Activated CD8-positive, alpha-beta memory T cell treated with anti-CD3 and anti-CD28 coated beads, Interleukin-2, amount 50 U/mL, for 1 hour (primary cell): Measurements from ENCODE around the gene GPR37L1.

ENCODE experiments used
- DNase-seq: peaks from one replicate; pipeline ENCODE4 v3.0.0-alpha.2; 2020; ENCODE audit errors: extremely low read depth

Gene GPR37L1, protein sequence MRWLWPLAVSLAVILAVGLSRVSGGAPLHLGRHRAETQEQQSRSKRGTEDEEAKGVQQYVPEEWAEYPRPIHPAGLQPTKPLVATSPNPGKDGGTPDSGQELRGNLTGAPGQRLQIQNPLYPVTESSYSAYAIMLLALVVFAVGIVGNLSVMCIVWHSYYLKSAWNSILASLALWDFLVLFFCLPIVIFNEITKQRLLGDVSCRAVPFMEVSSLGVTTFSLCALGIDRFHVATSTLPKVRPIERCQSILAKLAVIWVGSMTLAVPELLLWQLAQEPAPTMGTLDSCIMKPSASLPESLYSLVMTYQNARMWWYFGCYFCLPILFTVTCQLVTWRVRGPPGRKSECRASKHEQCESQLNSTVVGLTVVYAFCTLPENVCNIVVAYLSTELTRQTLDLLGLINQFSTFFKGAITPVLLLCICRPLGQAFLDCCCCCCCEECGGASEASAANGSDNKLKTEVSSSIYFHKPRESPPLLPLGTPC

DNA sequence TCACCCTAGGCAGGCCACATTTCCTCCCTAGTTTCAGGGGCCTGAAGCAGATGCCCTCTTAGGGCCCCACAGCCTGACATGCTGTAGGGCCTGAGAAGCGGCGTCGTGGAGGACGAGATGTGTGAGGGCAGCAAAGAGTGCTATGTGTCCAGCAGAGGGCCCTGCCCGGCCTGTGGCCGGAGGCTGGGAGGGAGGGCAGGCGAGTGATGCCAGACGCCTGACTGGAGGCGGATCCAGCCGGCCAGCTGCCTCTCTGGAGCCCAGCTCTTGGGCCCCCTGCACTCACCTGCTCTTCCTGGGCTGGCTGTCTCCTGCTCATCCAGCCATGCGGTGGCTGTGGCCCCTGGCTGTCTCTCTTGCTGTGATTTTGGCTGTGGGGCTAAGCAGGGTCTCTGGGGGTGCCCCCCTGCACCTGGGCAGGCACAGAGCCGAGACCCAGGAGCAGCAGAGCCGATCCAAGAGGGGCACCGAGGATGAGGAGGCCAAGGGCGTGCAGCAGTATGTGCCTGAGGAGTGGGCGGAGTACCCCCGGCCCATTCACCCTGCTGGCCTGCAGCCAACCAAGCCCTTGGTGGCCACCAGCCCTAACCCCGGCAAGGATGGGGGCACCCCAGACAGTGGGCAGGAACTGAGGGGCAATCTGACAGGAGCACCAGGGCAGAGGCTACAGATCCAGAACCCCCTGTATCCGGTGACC, at the start of gene GPR37L1:
GPR37L1 (plus strand) TSS at position 279 of the 697 bp plus-strand sequence; CDS start at position 326, 47 bp downstream.
- DNase-seq: no peak

DNA sequence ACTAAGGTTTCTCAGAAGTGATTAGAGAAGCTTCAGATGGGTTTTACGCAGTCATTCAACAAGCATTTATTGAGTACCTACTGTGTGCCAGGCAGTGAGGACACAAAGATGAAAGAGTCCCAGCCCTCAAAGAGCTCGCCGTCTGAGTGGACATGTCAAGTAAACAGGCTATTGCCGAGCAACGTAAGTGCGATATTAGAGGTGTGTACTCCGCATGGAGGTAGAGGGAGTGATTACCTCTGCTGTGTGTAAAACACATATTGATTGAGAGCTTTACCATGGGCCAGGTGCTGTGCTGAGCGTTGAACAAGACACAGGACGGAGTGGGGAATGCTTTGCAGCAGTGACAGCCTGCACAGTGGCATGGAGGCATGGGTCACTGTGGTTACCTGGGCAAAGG, 49.5 kb upstream of the GPR37L1 start:
- DNase-seq: no peak

DNA sequence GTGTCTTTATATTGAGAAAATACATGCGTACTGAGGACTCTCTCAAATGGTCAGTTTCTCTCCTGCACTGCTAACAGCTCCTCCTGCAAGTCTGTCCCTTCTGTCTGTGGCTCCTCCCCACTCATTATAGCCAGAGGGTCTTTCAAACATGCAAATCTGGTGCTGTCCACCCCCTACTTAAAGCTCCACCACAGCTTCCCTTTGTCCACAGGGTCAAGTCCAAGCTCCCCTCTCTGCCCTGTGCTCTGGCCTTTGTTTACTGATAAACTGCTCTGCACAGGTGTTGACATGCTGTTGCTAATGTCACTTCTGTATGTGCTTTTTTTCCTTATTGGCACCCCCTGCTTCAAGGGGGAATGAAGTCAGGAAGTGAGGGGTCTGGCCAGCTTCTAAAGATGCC, 47.7 kb upstream of the GPR37L1 start:
- DNase-seq: no peak

DNA sequence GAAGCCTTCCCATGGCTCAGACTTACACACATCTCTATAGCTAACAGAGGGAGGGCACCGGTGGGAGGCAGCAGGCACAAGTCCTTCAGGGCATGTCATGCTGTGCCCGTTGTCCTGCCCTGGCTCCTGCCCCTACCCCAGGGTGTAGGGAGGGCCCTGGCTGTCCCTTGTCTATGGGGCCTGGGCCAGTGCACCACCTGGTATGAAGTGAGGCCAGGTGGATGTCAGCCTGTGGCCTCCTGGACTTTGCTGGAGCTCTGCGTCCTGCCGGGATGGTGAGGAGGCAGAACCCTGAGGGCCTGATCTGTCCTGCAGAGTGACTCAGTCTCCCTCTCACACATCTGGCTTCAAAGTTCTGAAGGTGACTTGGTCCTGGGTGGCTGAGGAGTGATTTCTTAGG, 47.3 kb upstream of the GPR37L1 start:
- DNase-seq: no peak

DNA sequence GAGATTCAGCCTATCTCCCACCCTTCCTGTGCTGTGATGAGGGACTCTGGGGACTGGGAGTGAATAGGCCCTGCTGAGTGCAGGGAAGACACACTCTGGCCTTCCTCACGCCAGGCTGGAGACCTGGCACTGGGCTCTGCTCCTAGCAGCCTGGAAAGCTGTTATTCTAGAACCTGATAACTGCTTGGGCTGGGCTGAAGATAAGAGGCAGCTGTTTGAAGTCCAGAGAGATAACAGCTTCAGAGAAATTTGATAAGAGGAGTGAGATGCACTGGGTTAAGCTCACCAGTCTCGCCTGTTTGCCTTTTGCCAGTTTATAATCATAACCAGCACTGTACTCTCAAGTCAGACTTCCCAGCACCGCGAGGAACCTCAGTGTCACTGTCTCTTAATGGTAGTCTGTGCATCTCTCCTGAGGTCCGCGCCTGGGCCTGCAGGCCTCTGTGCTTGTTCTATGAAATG, 46.6 kb upstream of the GPR37L1 start:
- DNase-seq: no peak

DNA sequence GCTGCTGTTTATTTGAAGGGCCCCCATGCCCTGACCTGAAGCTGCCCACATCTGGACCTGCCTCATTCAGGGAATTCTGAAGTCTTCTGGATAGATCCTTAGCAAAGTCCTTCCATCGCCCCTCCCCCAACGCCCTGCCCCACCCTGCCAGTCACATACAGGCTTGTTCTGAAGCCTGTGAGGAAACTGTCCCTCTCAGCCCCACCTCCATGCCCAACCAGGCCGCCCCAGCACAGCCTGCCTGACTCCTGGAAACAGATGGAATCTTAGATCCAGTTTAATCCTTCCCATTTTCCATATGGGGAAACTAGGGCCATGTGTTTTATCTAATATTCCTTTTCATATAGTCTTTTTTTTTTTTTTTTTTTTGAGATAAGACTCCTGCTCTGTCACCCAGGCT, 44.5 kb upstream of the GPR37L1 start:
- DNase-seq: no peak

DNA sequence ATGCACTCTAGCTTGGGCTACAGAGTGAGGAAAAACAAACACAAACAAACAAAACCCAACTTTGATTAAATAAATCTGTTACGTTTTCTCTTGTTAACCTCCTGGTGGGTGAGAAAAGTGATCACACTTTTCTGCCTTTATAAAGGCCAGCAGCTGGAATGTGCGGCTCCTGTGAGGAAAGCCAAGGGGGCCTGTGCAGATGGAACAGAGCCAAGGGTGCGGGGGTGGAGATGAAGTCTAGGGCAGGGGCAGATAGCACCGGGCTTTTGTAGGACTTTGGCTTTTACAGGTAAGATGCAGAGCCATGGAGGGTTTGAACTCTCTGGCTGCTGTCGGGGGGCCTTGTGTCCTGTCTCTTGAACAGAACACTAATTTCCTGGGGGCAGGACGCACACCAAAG, 40.7 kb upstream of the GPR37L1 start:
- DNase-seq: no peak

DNA sequence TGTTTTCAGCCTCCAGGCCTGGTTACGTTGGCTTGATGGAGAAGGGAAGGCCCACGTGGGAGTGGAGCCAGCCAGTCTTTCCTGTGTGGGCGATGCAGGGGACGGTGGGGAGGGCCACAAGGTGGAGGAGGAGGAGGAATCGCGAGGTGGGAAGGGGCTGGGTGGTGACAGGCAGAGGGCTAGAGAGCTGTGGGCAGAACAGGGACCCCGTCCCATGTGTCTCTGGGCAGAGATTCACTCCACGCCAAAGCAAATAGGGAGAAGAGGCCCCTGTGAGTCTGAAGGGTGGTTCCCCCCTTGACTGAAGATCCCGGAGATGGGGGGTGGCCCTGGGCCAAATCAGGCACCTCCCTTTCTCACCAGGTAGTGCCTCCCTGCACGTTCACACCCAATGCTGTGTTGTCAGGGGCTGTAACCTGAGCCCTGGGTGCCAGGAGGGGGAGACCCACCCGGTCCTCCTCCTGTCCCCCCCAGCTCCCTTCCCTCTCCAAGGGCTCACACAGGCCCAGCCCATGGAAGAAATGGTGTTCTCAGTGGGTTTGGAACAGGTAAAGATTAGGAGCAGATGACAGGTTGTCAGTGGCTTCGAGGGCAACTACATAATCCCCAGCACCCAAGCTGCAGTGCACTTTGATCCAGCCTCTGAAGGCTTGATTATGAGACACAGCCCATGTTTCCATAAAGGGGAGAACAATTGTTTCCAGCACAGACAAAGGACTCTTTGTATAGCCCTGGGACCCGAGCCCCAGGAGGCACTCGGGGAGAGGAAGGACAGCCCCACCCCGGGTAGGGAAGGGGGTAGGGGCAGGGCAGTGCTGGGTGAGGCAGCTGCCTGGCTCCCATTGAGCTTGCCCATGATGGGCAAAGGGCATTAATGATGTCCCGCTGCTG, 37.7 kb upstream of the GPR37L1 start:
- DNase-seq: no peak

DNA sequence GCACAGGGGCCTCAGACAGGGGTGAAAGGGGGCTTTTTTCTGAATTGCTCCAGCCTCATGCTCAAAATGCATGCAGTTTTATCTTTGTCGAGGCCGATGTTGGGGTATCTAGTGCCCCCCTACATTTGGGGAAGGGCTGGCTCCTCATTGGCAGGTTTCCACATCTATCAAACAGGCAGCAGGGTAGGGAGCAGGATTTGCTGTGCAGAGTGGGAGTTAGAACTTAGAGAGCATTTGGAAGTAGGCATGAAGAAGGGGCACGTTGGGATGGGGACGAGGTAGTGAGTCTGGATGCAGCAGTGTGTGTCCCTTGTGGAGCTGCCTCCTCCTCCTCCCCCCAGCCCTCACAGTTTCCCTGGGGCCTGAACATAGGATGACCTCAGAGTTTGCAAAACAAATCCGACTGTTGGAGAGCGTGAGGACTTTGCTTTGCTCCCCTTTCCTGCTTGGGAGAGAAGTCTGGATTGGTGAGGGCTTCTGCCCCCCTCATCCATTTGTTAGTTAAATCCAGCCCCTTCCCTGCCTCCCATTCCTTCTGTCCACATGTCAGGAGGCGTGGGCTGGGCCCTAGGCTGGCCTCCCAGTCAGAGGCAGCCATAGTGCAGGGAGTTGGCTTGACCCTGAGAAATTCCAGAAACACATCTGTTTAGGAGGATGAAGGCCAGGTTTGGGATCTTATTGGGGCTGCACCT, 36.9 kb upstream of the GPR37L1 start:
- DNase-seq: no peak

DNA sequence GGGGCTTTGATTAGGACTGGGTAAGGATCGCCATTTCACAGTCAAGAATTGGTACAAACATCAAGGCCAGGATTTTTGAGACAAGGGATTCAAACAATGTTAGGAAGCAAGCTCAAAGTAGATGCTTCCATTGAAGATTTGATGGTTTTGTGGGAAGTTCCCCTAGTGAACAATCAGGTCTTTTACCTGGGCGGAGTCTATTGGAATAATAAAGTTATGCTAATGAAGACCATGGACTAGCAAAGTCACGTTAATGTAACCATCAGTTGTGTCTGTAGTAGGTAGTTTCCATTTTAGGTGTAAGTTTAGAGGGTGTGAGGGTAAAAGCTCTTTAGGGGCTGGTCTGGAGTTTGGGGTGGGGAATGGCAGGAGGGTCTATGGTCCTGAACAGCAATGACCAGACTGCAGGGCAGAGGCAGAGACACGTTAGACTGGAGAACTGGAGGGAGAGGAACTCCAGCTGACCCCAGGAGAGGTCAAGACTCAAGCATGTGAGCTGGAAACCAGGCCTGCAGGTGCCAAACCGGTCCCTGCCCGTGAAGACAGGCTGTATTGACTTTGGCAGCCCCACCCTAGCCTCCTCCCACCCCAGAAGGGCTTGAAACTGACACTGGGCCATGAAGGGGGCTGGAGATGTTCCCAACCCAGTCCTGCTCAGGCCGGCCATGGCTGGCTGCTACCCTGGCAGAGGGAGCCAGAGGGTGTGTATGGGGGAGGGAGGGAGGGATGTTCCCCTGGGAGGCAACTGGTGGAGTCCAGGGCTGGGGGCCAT, 36.0 kb upstream of the GPR37L1 start:
- no peak for DNase-seq

DNA sequence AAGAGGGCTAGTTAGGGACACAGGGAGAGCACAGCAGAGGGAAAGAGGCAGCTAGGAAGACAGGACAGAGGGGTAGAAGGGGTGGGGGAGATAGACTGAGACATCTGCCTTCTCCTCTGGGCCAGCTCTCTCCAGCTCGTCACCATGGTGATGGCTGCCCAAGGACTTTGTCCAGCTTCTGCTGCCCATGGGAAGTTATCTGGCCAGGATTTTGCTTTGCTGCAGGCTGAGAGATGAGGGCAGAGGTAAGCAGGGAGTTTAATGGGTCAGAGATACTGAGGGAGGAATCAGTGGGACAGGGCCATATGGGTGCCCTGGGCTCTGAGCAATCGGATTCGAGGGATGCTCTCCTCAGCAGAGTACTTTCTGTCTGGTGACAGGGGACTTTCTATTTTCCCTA, 34.5 kb upstream of the GPR37L1 start:
- DNase-seq: no peak

DNA sequence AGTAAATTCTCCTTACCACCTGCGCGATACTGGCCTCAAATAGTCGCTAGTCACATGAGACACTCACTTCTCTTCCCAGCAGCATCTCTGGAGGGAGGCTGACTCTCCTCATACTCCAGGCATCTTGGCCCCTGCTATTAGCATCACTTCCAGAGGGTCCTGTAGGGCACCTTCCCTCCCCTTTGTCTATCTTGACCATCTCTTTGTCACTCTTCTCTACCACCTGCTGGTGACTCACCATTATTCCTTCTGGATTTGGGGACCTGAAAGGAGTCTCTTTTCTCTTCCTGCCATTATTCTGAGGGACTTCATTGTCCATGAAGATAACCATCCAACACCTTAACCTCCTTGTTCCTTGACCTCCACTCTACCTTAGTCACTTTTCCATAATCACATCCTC, 31.7 kb upstream of the GPR37L1 start:
- DNase-seq: no peak

DNA sequence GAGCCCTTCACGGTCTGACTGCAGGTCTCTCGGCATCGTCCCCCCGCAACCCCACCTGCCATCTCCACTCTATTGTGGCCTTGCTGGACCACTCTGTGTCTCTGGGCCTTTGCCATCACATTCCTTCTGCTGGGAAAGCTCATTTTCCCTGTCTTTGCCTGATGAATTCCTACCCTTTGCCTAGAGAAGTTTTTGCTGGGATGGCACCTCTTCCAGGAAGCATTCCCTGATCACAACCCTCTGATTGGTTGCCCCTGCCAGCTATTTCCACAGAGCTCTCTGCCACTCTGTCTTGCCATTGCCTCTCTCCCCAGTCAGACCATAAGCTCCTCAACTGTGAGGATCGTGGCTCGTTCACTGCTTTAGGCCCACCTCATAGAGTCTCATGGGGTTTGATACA, 28.9 kb upstream of the GPR37L1 start:
- no peak for DNase-seq

DNA sequence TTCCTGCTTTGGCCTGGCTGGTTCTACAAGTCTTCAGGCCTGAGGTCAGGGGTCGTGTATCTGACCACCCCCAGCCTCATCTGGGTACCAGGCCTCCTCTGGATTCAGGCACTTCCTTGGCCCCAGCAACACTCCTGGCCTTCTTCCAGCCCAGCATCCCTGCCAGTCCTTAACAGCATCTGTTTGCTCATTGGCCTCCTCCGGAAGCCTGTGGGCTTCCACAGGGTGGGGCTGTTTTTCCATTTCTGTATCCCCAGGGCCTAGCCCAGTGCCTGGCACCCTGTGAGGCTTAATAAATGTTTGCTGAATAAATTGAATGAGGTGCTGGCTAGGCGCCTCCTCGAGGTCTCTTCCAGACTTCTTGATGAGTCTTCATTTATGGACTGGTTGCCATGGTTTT, 21.5 kb upstream of the GPR37L1 start:
- no peak for DNase-seq

DNA sequence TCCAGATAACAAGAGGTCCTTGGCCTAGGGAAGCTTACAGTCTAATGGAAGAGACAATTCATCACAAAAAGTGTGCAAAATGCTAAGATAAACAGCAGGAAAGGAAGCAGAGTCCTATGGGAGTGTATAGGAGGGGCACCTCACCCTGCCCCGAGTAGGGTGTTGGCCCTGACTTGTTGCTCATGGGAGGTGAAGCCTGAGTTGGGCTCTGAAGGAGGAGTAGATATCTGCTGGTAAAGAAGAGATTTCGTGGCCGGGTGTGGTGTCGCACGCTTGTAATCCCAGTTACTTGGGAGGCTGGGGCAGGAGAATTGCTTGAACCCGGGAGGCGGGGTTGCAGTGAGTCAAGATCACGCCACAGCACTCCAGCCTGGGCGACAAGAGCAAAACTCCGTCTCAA, 18.6 kb upstream of the GPR37L1 start:
- no peak for DNase-seq

DNA sequence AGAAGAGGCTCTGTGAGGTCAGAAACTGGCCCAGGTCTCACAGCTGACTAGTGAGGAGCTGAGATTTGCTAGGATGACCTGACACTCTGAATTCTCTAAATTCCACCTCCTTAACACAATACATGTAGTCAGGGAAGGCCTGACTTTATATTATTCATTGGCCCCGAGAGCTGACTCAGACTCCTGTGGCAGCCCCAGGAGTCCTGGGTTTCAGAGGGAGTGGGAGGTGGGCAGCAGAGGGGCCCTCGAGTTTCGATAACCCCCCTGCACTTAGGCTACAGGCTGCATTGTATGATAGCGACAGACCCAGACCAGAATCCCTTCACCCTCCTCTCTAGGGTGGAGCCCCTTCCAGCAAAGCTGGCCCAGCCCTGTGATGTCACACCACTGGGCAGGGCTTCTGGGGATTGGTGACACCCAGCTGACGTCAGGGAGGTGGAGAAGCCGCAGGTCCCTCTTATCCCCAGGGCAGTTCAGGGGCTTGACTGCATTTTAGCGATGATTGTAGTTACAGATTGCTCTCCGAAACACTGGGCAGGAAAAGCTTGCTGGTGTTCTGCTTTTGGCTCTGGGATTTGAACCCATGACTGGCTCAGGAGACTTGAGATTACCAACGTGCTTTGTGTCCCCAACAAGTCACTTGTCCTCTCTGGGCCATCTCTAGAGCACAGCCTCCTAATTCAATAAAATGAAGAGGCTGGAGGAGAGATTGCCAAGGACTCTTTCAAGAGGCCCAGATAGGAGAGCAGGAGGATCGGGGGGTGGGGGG, 17.0 kb upstream of the GPR37L1 start:
- DNase-seq: no peak

DNA sequence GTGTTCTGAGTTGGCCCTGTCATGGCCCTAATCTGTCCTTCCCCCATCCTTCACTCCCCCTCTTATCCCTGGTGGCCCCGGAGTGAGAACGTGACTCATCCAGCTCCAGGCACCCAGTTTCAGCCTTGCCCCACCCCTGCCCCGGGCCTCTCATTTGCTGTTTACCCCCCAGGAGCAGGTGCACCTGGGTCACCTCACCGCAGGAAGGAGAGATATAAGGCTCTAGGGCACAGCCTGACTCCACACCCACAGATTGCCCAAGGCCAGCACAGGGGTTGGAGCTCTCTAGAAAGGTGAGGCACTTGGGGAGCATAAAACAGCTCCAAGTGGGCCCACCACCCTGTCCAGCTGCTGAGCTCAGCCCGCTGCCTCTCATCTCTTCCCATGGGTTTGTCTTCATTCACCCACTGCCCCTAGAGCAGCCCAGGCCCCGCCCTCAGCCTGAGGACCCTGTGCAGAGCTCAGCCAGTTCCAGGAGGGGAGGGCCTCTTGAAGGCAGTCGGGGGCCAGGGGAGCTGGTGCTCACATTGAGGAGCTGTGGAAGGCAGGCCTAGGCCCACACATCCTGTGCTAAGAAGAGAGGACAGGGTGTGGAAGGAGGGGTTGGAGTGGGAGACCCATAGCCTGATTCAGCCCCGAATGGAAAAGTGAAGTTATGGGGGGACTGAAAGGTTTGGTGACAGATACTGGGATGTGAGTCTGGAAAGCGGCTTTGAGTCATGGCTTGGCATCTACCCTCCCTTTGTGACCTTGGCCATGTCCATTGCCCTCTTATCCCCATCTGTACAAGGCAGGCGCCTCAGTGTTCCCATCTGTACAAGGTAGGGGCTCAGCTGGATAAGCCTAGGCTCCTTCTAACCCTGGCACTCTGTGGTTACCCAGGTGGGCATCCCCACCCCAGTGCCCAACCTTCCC, 16.1 kb upstream of the GPR37L1 start:
- DNase-seq: no peak

DNA sequence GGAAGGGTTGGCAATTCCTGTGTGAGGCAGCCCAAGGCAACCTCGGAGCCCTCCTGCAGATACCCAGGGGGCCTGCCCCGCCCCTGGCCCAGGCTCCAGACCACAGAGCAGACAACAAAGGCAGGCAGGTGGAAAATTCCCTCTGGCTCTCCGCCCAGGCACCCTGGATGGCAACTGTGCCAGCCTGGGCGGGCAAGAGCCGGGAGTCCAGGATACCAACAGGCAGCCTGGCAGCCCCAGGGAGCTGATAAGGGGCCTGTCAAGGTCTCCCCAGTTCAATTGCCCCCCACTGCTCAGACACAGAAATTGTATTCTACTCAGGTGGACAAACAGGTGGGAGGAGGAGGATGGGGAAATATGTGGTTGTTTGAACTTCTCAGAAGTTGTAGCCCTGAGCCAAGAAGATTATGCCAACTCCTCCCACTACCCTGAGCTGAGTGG, 15.4 kb upstream of the GPR37L1 start:
- DNase-seq: no peak
